GM12892 (cell line): ENCODE data around the gene NKAIN2.
"Not testable (repeated sequence)": the region's sequence is repeated elsewhere in the genome, so short reads cannot be mapped to it uniquely, and the experiment has no call there.

Experiments used
- POLR2A ChIP-seq: IDR thresholded peaks from 2 replicates; pipeline ENCODE4 v1.6.1; 2011; ENCODE audit warnings: low read depth, low read length, control low read depth
- POLR2AphosphoS5 ChIP-seq: IDR thresholded peaks from 2 replicates; pipeline ENCODE4 v1.6.1; 2011; ENCODE audit warnings: low read depth, low read length, control low read depth

DNA sequence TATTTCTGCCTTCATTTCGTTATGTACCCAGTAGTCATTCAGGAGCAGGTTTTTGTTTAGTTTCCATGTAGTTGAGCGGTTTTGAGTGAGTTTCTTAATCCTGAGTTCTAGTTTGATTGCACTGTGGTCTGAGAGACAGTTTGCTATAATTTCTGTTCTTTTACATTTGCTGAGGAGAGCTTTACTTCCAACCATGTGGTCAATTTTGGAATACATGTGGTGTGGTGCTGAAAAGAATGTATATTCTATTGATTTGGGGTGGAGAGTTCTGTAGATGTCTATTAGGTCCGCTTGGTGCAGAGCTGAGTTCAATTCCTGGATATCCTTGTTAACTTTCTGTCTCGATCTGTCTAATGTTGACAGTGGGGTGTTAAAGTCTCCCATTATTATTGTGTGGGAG is 606.8 kb downstream of the NKAIN2 start:
- not testable (repeated sequence) for TF ChIP-seq POLR2A, POLR2AphosphoS5
